ENCODE data around the gene SLC22A24.
"Not testable (repeated sequence)": the region's sequence is repeated elsewhere in the genome, so short reads cannot be mapped to it uniquely, and the experiment has no call there.

The SLC22A24 gene, protein sequence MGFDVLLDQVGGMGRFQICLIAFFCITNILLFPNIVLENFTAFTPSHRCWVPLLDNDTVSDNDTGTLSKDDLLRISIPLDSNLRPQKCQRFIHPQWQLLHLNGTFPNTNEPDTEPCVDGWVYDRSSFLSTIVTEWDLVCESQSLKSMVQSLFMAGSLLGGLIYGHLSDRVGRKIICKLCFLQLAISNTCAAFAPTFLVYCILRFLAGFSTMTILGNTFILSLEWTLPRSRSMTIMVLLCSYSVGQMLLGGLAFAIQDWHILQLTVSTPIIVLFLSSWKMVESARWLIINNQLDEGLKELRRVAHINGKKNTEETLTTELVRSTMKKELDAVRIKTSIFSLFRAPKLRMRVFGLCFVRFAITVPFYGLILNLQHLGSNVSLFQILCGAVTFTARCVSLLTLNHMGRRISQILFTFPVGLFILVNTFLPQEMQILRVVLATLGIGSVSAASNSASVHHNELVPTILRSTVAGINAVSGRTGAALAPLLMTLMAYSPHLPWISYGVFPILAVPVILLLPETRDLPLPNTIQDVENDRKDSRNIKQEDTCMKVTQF

DNA sequence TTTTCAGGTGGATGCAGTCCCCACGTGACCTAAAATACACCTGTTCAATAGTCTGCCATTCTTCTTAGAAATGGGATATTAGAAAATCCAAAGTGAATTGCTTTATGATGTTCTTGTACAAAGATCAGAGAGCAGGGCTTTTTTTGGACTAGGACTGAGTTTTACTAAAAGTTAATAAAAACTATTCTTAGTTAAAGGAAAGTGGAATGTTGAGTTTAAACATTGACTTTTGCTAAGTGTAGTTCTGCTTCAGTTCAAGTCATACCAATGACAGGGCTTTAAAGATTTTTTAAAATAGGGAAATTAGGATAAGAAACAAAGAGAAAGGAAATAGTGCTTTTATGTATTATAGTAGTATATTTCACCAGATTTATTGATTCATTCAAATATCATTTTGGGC lies at the start of gene SLC22A24:
Gene SLC22A24, minus strand, starts transcription at position 101 of the 400 bp plus-strand sequence. CDS start 442 bp downstream, outside the sequence.
- DNase-seq, result no peak

DNA sequence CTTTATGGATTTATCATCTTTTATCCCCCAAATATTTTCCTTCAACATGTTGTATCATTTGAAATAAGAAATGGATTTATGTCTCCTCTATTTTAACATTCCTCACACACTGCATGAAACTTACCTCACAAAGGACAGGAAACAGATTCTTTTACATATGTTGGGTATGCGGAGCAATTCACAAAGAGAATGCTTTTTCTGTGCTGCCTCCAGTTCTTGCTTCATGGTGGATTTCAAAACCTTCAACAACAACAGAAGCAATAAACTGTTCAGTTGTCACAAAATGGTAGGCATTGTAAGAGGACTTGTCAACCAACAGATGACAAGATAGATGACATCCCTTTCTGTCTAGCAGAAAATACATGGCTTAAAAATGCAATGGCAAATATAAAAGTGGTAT lies 36.5 kb upstream of the SLC22A24 start:
- no peak for DNase-seq

DNA sequence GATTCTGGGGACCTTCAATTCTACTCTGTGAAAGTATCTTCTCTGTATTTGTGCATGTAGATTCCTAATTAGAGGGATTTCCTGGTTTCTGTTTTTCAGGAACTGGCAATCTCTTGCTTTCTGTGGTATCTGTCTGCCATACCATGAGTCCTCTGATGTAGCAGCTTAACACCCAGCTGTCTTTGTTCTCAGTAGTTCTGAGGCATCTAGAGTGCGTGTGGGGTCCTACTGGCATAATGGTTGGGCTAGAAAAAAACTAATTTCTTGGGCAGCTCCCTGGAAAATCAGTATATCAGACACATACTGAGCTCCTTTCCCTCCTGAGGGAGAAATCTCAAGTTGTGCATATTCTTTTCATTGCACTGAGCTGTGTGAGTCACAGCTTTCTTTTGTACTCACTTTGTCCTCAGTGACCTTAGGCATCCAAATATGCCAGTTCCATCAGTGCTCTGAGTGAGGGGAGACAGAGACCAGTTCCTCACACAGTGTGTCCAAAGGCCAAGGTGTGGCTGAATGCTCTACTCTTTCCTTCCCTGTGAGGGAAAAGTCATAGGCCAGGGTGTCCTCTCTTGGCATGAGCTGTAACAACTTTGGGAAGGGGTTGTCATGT lies 35.5 kb upstream of the SLC22A24 start:
- no peak for DNase-seq

DNA sequence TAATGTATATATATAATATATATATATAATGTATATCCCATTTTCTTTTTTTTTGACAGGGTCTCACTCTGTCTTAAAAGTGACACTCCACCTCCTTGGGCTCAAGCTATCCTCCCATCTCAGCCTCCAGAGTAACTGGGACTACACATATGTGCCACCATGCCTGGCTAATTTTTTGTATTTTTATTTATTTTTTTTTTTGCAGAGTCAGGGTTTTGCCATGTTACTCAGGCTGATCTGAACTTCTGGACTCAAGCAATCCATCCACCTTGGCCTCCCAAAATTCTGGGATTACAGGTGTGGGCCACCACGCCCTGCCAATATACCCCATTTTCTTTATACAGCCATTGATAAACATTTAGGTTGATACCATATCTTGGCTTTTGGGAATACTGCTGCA lies 33.9 kb upstream of the SLC22A24 start:
- no peak for DNase-seq

DNA sequence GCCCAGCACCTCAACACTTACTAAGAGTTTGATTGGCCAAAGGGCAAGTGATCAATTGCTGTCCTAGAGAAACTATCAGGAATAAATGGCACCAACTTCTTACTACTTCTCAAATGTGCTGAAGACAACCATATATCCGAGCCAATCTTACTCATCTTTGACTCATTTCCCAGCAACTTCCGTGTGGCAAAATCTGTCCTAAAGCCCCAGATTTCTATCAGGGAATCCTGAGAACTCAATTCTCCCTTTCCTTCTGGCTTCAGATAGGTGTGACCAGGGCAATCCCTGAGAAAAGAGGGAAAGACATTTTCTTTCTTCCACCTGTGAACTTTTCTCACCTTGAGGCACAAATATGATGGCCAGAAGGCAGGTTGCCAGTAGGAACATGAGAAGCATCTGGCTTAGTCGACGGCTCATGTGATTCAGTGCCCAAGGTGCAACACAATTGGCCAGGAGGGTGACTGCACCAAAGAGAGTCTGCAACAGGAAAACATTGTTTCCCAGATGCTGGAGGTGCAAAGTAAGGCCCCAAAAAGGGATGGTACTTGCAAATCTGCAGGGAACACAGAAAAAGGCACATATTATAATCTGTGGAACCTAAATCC lies 21.8 kb upstream of the SLC22A24 start:
- DNase-seq, result peak; percentile 7

DNA sequence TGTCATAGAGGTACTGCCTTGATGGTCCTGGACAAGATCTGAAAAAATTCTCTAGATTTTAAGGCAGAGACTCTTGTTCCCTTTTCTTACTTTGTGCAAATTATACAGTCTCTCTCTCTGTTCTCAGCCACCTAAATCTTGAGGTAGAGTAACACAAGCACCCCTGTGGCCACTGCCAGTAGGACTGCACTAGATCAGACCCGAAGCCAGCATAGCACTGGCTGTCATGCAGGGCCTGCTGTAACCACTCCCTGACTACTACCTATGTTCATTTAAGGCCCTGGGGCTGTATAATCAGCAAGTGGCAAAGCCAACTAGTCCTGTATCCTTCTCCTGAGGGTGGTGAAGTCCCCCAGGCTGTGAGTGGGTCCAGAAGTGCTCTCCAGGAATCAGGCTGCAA lies 11.8 kb upstream of the SLC22A24 start:
- DNase-seq, result no peak

DNA sequence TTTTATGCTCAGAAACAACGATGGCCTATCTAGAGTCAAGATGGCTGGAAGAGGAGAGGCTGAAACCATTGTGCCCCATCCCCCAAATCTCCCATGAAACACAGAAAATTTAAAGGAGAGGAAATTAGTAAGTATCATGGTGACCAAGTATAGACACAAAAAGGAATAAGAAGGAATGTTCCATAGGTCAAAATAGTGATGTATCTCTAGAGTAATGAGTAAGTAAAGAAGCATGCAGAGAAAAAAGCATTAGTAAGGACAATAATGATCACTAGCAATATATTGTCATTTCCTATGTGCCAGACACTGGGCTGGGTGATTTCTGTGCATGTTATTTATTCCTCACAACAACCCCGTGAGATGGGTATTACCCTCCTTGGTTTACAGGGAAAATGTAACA lies 2.6 kb upstream of the SLC22A24 start:
- peak; percentile 25 for DNase-seq

DNA sequence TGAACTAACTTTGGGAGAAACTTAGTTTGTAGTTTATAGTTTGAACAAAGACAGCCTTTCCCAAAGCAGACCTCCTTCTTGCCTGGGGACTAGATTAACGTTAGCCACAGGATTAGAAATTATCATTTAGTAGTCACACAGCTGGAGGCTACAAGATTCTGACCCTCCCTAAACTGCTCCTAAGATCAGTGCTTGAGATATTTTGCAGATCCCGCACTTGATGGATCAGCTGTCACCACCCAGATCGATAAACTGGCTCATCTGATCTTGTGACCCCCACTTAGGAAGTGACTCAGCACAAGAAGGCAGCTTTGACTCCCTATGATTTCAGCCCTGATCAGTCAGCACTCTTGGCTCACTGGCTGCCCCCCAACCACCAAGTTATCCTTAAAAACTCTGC lies 1.6 kb downstream of the SLC22A24 start:
- peak; percentile 2 for DNase-seq

DNA sequence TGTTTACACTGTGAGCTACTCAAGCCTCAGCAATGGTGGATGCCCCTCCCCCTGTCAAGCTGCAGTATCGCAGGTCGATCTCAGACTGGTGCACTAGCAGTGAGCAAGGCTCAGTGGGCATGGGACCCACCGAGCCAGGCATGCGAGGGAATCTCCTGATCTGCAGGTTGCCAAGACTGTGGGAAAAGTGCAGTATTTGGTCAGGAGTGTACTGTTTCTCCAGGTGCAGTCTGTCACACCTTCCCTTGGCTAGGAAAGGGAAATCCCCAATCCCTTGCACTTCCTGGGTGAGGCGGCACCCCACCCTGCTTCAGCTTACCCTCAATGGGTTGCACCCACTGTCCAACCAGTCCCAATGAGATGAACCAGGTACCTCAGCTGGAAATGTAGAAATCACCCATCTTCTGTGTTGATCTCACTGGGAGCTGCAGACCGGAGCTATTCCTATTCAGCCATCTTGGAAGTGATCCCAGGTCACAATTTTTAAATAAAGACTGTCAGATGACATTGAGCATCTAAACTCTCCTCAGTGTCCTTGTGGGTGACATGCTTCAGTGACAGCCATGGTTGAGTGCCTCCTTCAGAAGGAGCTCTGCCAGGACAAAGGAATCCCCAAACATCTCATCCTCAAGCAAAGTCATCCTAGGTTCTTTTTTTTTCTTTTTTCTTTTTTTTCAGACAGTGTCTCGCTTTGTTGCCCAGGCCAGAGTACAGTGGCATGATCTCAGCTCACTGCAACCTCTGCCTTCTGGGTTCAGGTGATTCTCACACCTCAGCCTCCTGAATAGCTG lies 10.8 kb downstream of the SLC22A24 start:
- no peak for DNase-seq

DNA sequence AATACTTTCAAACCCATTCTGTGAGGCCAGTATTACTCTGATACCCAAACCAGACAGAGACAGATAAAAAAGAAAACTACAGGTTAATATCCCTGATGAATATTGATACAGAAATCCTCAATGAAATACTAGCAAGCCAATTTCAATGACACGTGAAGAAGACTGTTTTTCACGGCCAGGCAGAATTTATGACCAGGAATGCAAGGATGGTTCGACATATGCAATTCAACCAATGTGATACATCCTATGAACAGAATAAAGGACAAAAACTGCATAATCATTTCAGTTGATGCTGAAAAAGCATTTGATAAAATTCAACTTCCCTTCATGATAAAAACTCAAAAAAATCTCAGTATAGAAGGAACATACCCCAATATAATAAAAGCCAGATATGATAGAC lies 44.5 kb downstream of the SLC22A24 start:
- DNase-seq, result no peak

DNA sequence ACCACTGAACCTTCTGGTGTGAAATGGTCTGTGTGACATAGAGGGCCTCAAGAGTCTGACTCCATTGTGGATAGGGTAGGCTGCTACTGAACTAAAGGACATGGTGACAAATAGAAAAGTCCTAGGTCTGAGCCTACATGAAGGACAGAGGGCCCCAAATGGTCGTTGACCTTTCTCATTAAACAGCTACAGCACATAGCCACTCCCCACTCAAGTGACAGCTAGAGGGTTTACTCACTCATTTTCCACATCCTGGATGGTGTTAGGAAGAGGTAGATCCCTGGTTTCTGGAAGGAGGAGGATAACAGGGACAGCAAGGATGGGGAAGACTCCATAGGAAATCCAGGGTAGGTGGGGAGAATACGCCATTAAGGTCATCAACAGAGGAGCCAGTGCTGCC lies 63.3 kb downstream of the SLC22A24 start:
- no peak for DNase-seq

DNA sequence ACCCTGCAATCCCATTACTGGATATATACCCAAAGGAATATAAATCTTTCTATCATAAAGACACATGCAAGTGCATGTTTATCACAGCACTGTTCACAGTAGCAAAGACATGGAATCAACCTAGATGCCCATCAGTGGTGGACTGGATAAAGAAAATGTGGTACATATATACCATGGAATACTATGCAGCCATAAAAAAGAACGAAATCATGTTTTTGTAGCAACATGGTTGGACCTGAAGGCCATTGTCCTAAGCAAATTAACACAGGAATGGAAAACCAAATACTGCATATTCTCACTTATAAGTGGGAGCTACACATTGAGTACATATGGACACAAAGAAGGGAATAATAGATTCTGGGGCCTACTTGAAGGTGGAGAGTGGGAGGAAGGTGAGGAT lies 97.8 kb downstream of the SLC22A24 start:
- not testable (repeated sequence) for DNase-seq

DNA sequence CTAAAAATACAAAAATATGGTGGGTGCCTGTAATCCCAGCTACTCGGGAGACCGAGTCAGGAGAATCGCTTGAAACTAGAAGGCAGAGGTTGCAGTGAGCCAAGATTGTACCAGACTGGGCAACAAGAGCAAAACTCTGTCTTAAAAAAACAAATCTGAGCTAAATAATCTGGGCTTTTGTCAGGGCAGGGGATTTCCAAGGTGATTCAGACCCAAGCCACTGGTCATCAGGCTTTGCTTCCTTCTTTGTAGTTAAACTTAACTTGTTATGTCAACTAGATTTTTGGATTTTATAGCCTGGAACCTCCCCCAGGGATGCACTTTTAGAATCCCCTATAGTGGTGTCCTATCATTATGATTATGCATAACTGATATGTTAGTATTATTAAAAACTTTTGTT lies 101.4 kb downstream of the SLC22A24 start:
- DNase-seq, result no peak

DNA sequence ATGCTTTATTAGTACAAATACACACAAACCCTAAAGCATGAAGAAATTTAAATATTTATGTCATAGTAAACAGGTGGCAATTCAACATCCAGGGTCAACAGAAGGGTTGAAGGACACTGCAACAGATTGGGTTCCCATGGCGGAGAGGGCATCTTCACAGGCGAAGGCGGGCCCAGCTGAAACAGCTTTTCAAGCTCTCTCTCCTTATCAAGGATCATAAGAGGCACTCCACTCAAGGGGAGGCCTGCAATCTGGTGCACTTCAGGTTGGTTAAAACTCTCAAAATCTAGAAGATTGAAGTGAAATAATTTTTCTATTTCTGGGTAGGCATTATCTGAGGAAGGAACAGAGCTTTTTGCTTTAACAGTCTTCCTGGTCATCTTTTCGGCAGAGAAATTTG lies 111.6 kb downstream of the SLC22A24 start:
- DNase-seq, result no peak
